GM10248 (cell line): ENCODE data around the gene ZNF862.

Experiments used
- CTCF ChIA-PET: fragments of 300-600 bp; sonication (Branson Sonifier 250); formaldehyde crosslinking; extraction: SDS; loops from one replicate; lab custom pipeline; 2021; ENCODE audit warnings: antibody characterized with exemption; lab: Yijun Ruan, JAX
- POLR2A ChIA-PET: fragments of 350-650 bp; sonication (Branson Sonifier 250); formaldehyde crosslinking; extraction: SDS; loops from one replicate; lab custom pipeline; 2020; ENCODE audit warnings: antibody characterized with exemption; lab: Yijun Ruan, JAX
- DNase-seq: peaks from one replicate; pipeline ENCODE4 v3.0.0; 2012; ENCODE audit errors: extremely low spot score
- CTCF ChIP-seq: IDR thresholded peaks from 2 replicates; pipeline ENCODE4 v1.5.1; 2012; ENCODE audit warnings: mild to moderate bottlenecking, low read depth; ENCODE audit errors: extremely low read depth, missing control alignments, control extremely low read depth

The ZNF862 gene

GRCh38 chr7:149879271-149879743 lies 41.1 kb downstream of the ZNF862 start:
- POLR2A ChIA-PET = no interaction called here
- no peak for TF ChIP-seq CTCF
- CTCF ChIA-PET = no interaction called here
- DNase-seq = no peak

- TF ChIP-seq CTCF = no peak
- POLR2A ChIA-PET = no interaction called here
- CTCF ChIA-PET = no interaction called here
- no peak for DNase-seq
These were observed 41.8 kb downstream of the ZNF862 start for GRCh38 chr7:149879766-149880637.

- POLR2A ChIA-PET = no interaction called here
- CTCF ChIA-PET = no interaction called here
- DNase-seq = no peak
- TF ChIP-seq CTCF = no peak
These were observed 42.6 kb downstream of the ZNF862 start for GRCh38 chr7:149880638-149881311.

GRCh38 chr7:149881328-149882247 lies 43.4 kb downstream of the ZNF862 start:
- CTCF ChIA-PET = interaction anchor here (1.1 to 2.4 kb wide), 3 partner anchors 8 to 20 kb away, joined by 4 to 23 read pairs (median 5); partner anchors contain the start of gene ATP6V0E2
- POLR2A ChIA-PET = no interaction called here
- no peak for TF ChIP-seq CTCF
- DNase-seq = no peak

- ChIA-PET POLR2A (no interaction called here), CTCF (interaction anchor here (1.1 to 2.4 kb wide), 3 partner anchors 9 to 21 kb away, joined by 4 to 23 read pairs (median 5); partner anchors contain the start of gene ATP6V0E2)
- no peak for TF ChIP-seq CTCF
- DNase-seq = no peak
These were observed 44.3 kb downstream of the ZNF862 start for GRCh38 chr7:149882248-149883047.
